ENCODE results near the gene EEF1AKMT1. TPM values are rescaled to one million over a fixed set of nuclear protein-coding genes. Genes with fewer than 3 reads are reported as not detected.
"Not testable (repeated sequence)": the region's sequence is repeated elsewhere in the genome, so short reads cannot be mapped to it uniquely, and the experiment has no call there.

The EEF1AKMT1 gene
- total RNA-seq, 1 donor from 2014 or later, result 9.3 TPM

GRCh38 chr13:20682061-20682460, 91.7 kb downstream of the EEF1AKMT1 start:
- ATAC-seq, result no peak
- no peak for DNase-seq (ENCODE audit: missing footprints)
- intact Hi-C loops (cut with DNase I), result no loop called here

GRCh38 chr13:20681481-20681880, 92.3 kb downstream of the EEF1AKMT1 start:
- ATAC-seq; DNase-seq (ENCODE audit: missing footprints); intact Hi-C loops (cut with DNase I): not testable (repeated sequence)

GRCh38 chr13:20680416-20681080, 93.2 kb downstream of the EEF1AKMT1 start:
- ATAC-seq (no peak), DNase-seq (ENCODE audit: missing footprints) (no peak)
- intact Hi-C loops (cut with DNase I), result no loop called here

GRCh38 chr13:20679879-20680278, 93.9 kb downstream of the EEF1AKMT1 start:
- no peak for ATAC-seq
- DNase-seq (ENCODE audit: missing footprints), result no peak
- intact Hi-C loops (cut with DNase I), result no loop called here

Other genes with a start within 250 kb of the EEF1AKMT1 start
- 19.8 TPM for gene CRYL1, start 248.1 kb downstream of the EEF1AKMT1 start, total RNA-seq
- gene IFT88, start 206.8 kb downstream of the EEF1AKMT1 start, total RNA-seq, result 5.8 TPM
- 0.62 TPM for gene IL17D, start 70.3 kb downstream of the EEF1AKMT1 start, total RNA-seq
- 30.7 TPM for gene XPO4, start 128.8 kb upstream of the EEF1AKMT1 start, total RNA-seq

Data from Right ventricle myocardium inferior (tissue), 1 donor.